Measurements from ENCODE around the gene LIMA1.
A peak's percentile ranks its signal among the peaks of the same experiment; 100 is the strongest.
"Not testable (repeated sequence)": the region's sequence is repeated elsewhere in the genome, so short reads cannot be mapped to it uniquely, and the experiment has no call there.

The LIMA1 gene

GRCh38 chr12:50282721-50283228, 545 bp downstream of the LIMA1 start:
- peak; percentile 4 for DNase-seq

DNA sequence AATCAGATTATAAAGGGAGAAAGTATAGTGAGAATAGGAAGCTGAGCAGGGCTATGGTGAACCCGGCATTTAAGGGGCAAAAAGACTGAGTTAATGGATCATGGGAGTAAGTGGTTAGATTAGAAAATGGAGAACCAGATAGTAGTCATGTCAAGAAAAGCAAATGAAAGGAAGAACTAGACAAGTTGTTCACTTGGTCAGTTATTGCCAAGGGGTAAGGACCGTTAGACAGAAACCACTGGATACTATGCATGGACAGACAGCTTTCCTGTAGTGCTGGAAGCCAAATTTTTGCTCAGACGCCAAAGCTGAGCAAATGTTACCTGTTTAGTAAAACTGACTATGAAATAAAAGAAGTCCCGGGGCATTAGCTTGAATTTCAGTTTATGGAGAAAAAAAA, 3.8 kb downstream of the LIMA1 start:
- DNase-seq: no peak

DNA sequence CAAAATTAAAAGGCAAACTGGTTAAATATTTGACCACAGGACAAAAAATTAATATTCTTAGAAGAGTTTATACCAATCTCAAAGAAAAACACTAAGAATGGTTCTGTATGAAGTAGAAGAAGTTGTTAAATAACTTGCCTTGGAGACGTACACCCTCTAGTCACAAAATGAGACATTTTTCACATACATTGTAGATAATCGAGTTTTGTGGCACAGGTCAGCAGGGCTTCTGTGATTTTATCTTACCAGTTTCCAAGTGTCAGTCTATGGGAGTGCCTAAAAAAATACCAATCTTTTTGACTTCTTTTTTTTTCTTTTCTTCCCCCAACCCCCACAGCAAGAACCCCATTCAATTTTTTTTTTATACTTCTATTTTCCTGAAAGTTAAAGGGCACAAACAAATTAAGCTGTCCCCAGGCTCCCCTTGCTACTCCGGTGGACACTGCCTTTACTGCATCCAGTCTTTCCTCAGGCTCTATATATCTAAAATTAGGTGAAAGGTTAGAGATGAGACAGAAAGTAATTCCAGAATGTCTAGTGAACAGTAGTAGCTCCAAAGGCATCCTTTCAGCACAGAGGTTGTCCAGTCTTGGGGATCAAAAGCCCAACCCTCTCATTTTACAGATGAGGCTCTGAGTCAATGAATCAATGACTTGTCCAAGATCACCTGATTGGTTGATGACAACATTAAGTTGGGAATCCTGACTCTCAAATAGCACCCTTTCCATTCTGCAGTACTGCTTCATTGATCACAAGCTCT, 6.2 kb downstream of the LIMA1 start:
- no peak for DNase-seq

DNA sequence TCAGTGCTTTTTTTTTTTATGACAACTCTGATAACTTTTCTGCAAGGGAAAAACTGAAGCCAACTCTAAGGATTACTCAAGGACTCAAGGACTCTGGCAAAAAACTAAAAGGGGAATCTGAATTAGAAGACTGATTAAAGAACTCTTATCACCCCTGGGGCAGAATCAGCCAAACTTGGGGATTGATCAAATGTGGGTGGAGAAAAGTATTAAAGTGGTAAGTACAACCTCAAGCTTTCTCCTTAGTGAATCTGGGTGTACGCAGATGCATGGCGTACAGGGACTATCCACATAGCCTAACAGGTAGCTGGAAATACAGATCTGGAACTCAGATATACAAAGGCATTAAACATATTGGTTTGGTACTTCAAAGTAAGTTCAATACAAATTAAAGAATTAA, 7.3 kb downstream of the LIMA1 start:
- DNase-seq: no peak

GRCh38 chr12:50275556-50275955, 7.8 kb downstream of the LIMA1 start:
- DNase-seq: no peak

- not testable (repeated sequence) for DNase-seq
These were observed 8.2 kb downstream of the LIMA1 start for GRCh38 chr12:50275127-50275526.

GRCh38 chr12:50271724-50272247, 11.5 kb downstream of the LIMA1 start:
- no peak for DNase-seq

DNA sequence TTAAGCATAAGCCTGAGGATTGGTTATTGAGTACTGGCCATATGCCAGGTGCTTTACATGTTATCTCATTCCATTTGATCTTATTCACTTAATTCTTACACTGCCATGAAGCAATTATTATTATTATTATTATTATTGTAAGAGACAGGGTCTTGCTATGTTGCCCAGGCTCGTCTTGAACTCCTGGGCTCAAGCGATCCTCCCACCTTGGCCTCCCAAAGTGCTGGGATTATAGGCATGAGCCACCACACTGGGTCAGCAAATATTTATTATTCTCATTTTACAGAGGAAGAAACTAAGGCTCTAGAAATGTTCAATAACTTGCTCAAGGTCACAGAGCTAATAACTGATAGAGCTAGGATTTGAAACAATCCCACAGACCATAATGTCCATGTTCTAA, 14.8 kb downstream of the LIMA1 start:
- DNase-seq: no peak

- no peak for DNase-seq
These were observed 17.4 kb downstream of the LIMA1 start for GRCh38 chr12:50265770-50266524.

DNA sequence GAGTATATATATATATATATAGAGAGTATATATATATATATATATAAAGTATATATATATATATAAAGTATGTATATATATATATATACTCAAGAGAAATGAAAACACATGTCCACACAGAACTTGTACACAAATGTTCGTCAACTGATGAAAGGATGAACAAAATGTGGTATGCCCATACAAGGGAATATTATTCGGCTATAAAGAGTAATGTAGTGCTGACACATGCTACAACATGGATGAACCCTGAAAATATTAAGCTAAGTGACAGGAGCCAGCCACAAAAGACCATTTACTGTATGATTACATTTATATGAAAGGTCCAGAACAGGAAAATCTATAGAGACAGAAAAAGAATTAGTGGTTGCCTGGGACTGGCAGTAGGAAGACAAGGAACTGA, 19.5 kb downstream of the LIMA1 start:
- no peak for DNase-seq

DNA sequence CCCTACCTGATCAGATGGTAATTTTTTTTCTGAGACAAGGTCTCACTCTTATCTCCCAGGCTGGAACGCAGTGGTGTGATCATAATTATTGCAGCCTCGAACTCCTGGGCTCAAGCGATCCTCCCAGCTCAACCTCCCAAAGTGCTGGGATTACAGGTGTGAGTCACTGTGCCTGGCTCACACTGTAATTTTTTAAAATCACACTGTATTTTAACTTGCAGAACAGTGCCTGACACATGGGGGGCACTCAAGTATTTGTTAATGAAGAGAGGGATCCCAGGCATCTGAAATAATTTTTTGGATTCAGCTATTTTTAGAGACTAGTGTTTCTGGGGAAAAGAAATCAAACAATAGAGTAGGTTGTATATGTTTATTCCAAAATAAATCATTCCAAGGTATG, 21.7 kb downstream of the LIMA1 start:
- no peak for DNase-seq

- no peak for DNase-seq
These were observed 25.2 kb downstream of the LIMA1 start for GRCh38 chr12:50258167-50258551.

- peak; percentile 0 for DNase-seq
These were observed 25.8 kb downstream of the LIMA1 start for GRCh38 chr12:50257236-50258166.

- no peak for DNase-seq
These were observed 26.6 kb downstream of the LIMA1 start for GRCh38 chr12:50256761-50257160.

DNA sequence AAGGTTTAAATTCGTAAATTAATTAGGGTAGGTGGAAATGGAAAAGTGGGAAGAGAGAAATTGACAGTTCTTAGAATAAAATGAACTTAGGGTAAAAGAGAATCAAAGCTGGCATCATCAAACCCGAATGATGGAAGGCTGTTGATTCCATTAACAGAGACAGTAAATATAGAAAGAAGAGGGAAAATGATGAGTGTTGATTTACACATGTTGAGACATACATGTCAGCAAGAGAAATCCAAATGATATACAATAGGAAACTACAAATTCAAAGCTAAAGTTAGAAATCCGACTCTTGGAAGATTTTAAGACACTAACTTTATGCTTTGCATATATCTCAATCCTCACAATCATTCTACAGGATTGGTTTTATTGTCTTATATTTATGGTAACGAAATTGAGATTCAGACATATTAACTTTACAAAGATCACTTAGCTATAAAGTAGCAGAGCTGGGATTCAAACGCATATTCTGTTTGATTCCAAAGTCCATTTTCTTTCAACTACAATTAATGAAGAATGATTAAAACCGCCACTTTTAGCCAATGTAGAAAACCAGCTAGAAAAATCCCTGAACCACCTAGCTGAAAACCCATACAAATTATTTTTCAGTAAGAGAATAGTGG, 30.2 kb downstream of the LIMA1 start:
- no peak for DNase-seq

DNA sequence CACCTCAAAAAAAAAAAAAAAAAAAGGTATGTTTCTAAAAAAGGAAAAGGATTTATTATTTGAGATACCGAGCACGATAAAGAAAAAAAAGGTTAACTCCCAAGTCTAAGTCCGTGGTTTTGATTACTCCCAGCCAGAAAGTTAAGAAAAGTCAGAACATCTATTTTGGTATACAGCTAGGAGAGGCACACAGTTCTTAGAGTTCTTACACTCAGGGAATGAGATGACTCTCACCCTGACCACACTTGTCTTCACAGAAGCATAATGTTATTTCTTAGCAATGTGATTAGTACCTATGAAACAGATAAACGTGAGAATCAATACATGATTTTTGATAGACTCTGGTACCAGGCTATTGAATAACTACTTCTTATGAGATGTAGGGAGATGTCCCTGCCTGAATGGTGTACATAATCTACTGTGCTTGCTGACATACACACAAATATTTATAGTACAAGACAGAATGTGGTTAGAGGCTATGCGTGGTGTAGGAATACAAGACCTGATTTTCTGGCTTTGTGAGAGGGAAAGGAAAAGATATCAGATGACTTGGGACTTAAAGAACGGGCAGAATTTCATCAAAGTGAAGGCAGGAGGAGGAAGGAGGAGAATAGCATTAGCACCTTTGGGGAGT, 31.6 kb downstream of the LIMA1 start:
- no peak for DNase-seq

DNA sequence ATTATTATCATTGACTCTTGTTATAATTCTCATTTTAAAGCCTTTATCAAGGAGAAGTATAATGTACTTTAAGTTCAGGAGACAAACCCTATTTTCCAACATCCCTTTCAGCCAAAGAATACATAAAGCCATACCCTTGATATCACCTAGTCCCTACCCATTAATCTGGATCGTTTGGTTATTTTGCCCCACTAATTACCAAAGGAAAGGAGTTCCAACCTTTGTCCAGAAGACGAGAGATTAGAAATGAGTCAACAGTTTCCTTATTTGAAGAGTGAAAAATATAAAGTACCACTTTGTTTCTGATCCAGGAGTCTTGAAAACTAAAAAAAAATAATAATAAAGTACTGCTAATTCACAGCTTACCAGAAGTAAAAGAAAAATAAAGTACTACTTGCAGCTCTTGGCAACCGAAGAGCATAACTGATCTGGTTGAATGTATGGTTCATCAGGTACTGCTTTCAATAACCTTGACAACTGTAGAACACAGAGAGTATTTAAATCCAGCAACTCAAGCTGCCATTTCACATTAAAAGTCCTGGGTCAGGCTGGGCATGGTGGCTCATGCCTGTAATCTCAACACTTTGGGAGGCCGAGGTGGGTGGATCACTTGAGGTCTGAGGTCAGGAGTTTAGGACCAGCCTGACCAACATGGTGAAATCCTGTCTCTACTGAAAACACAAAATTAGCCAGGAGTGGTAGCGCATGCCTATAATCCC, 33.7 kb downstream of the LIMA1 start:
- DNase-seq: no peak

DNA sequence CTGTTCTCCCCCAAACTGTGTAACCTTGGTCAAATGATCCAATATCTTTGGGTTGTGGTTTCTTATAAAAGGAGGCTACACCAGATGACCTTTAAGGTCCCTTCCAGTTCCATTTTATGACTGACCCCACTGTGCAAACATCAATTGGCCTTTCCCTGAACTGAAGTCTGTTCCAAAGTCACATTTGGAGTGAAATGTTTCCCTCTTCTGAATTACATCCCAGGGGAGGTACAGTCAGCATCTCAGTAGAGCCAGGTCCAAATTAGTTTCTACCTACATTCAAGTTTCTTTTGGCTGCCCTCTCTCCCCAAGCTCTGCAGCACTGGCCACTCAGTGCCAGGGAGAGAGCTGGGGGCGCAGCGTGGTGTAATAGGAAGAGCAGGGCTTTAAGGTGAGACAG, 34.4 kb downstream of the LIMA1 start:
- DNase-seq: no peak

DNA sequence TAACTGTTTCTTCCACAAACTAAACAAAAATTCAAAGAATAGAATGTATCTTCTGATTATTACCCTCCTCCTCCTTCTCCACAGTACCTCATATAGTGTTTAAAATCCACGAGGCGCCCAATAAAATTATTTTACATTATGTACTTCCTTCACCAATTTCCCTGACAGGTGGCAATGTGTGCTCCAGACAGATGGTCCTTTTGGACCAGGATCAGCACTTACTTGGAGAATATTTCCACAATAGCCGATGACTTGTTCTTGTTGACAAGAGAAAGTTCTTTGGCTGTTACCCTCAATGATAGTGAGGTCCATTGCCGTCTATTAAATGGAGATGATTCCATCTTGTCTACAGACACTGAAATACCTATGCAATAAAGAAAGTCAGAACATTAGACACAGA, 34.9 kb downstream of the LIMA1 start:
- no peak for DNase-seq

GRCh38 chr12:50247665-50248064, 35.7 kb downstream of the LIMA1 start:
- not testable (repeated sequence) for DNase-seq
